ENCODE results near the gene SNAI3.
A peak's percentile ranks its signal among the peaks of the same experiment; 100 is the strongest.

Gene SNAI3

DNA sequence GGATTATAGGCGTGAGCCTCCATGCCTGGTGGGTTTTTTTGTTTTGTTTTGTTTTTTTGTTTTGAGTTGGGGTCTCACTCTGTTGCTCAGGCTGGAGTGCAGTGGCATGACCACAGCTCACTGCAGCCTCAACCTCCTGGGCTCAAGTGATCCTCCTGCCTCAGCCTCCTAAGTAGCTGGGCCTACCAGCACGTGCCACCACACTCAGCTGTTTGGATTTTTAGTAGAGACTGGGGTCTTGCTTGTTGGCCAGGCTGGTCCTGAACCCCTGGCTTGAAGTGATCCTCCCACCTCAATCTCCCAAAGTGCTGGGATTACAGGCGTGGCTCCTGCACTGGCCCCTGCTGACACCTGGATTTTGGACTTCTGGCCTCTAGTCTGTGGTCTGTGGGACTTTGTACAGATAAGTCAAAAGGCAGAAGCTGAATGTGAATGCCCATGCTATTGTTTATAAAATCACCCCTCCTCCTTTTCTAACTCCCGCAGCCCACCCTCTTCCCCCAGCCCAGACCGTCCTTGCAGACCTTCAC lies 5.7 kb downstream of the SNAI3 start:
- Histone ChIP-seq H3K9me2 (replicated peaks; ENCODE audit: insufficient read depth, low read length) (no peaks in the 10 kb centered on the region), H3K27ac (ENCODE audit: low read depth, low read length) (peak overlapping the region; percentile 83), H4K20me1 (ENCODE audit: low read depth, low read length) (no peaks in the 10 kb centered on the region), H3F3A (ENCODE audit: insufficient read depth) (peaks cover 14% of the 10 kb centered on the region), H3K79me2 (ENCODE audit: insufficient read depth, low read length) (no peaks in the 10 kb centered on the region), H3K27me3 (ENCODE audit: low read length) (no peaks in the 10 kb centered on the region), H3K4me3 (ENCODE audit: insufficient read depth, low read length, poor library complexity, severe bottlenecking) (no peak overlapping the region), H3K4me2 (ENCODE audit: low read depth, low read length, poor library complexity, severe bottlenecking) (peak overlapping the region; percentile 58), H3K9ac (ENCODE audit: low read length) (peak overlapping the region; percentile 51; the same call in 1 of the 2 replicates), H3K9me3 (ENCODE audit: insufficient read depth, low read length) (no peaks in the 10 kb centered on the region), H2AFZ (ENCODE audit: low read depth, low read length, severe bottlenecking) (no peak overlapping the region), H3K36me3 (ENCODE audit: low read length) (no peaks in the 10 kb centered on the region)
- TF ChIP-seq, protein P1, sequence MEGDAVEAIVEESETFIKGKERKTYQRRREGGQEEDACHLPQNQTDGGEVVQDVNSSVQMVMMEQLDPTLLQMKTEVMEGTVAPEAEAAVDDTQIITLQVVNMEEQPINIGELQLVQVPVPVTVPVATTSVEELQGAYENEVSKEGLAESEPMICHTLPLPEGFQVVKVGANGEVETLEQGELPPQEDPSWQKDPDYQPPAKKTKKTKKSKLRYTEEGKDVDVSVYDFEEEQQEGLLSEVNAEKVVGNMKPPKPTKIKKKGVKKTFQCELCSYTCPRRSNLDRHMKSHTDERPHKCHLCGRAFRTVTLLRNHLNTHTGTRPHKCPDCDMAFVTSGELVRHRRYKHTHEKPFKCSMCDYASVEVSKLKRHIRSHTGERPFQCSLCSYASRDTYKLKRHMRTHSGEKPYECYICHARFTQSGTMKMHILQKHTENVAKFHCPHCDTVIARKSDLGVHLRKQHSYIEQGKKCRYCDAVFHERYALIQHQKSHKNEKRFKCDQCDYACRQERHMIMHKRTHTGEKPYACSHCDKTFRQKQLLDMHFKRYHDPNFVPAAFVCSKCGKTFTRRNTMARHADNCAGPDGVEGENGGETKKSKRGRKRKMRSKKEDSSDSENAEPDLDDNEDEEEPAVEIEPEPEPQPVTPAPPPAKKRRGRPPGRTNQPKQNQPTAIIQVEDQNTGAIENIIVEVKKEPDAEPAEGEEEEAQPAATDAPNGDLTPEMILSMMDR (IDR thresholded peaks at IDR 0.05; ENCODE audit: insufficient read depth, low read length, poor library complexity, severe bottlenecking), result no peak
- TF ChIP-seq EZH2phosphoT487 (conservative IDR thresholded peaks at IDR 0.05; ENCODE audit: low read length), result no peak

DNA sequence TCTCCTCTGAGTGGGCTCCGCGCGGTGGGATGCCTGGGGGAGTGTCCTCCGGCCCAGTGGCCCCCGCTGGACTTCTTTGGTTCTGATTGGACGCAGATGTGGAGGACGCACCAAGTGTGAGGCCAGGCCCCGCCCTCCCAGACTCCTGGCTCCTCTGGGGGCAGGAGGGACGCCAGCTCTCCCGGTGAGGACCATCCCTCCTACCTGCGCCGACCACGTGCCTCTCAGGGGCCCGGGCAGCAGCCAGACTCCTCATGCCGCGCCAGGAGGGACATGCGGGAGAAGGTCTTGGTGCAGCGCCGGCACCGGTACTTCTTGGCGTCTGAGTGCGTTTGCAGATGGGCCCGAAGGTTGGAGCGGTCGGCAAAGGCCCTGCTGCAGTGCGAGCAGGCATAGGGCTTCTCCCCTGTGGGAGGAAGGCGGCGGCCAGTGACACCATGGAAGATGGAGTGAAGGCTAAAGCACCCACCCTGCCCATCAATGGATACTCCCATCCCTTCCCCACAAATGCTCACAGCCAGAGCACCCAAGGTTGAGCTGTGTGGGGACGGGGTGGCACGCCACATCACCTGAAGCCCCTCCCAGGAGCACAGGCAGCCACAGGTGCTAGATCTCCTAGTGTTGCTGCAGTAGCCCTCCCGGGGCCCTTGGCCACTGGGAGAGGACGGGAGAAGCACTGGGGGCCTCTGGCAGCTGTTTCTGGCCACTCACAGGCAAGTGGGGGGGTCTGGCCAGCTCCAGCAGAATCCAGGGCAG lies 7.9 kb downstream of the SNAI3 start:
- no peak for TF ChIP-seq EZH2phosphoT487 (conservative IDR thresholded peaks at IDR 0.05; ENCODE audit: low read length)
- TF ChIP-seq, protein P1 (IDR thresholded peaks at IDR 0.05; ENCODE audit: insufficient read depth, low read length, poor library complexity, severe bottlenecking), result no peak
- Histone ChIP-seq H3K9me2 (replicated peaks; ENCODE audit: insufficient read depth, low read length) (no peaks in the 10 kb centered on the region), H3K9ac (ENCODE audit: low read length) (no peak overlapping the region), H3K27me3 (ENCODE audit: low read length) (no peaks in the 10 kb centered on the region), H3F3A (ENCODE audit: insufficient read depth) (peaks cover 14% of the 10 kb centered on the region), H3K4me2 (ENCODE audit: low read depth, low read length, poor library complexity, severe bottlenecking) (no peak overlapping the region), H3K36me3 (ENCODE audit: low read length) (no peaks in the 10 kb centered on the region), H2AFZ (ENCODE audit: low read depth, low read length, severe bottlenecking) (no peak overlapping the region), H3K79me2 (ENCODE audit: insufficient read depth, low read length) (no peaks in the 10 kb centered on the region), H3K9me3 (ENCODE audit: insufficient read depth, low read length) (no peaks in the 10 kb centered on the region), H4K20me1 (ENCODE audit: low read depth, low read length) (no peaks in the 10 kb centered on the region), H3K4me3 (ENCODE audit: insufficient read depth, low read length, poor library complexity, severe bottlenecking) (no peak overlapping the region), H3K27ac (ENCODE audit: low read depth, low read length) (no peak overlapping the region)

DNA sequence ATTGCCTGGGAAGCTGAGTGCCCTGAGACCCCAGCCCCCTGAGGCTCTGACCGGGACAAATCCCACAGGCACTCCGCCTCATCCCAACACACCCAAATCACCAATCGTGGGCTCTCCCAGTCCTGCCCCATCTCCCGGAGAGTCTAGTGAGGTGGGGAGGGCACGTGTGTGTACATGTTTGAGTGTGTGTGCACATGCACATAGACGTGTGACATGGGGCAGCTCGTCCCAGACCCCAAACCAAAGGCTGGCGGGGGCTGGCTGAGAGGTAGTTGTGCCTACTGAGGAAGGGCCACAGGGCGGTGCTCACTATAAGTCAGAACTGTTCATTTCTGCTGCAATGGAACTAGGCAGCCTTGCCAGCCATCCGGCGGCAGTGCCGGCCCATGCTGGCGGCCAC lies 8.6 kb downstream of the SNAI3 start:
- TF ChIP-seq, protein P1 (IDR thresholded peaks at IDR 0.05; ENCODE audit: insufficient read depth, low read length, poor library complexity, severe bottlenecking), result no peak
- TF ChIP-seq EZH2phosphoT487 (conservative IDR thresholded peaks at IDR 0.05; ENCODE audit: low read length), result no peak
- Histone ChIP-seq H2AFZ (ENCODE audit: low read depth, low read length, severe bottlenecking) (no peak overlapping the region), H3K9me3 (ENCODE audit: insufficient read depth, low read length) (no peaks in the 10 kb centered on the region), H3F3A (ENCODE audit: insufficient read depth) (peaks cover 14% of the 10 kb centered on the region), H3K27ac (ENCODE audit: low read depth, low read length) (no peak overlapping the region), H3K36me3 (ENCODE audit: low read length) (no peaks in the 10 kb centered on the region), H3K9me2 (replicated peaks; ENCODE audit: insufficient read depth, low read length) (no peaks in the 10 kb centered on the region), H4K20me1 (ENCODE audit: low read depth, low read length) (no peaks in the 10 kb centered on the region), H3K79me2 (ENCODE audit: insufficient read depth, low read length) (no peaks in the 10 kb centered on the region), H3K4me2 (ENCODE audit: low read depth, low read length, poor library complexity, severe bottlenecking) (no peak overlapping the region), H3K9ac (ENCODE audit: low read length) (no peak overlapping the region), H3K4me3 (ENCODE audit: insufficient read depth, low read length, poor library complexity, severe bottlenecking) (no peak overlapping the region), H3K27me3 (ENCODE audit: low read length) (no peaks in the 10 kb centered on the region)

Data from SU-DHL-6 (cell line).